HG02840 (cell line): ENCODE measurements around the gene MEF2B.
"Not testable (repeated sequence)": the region's sequence is repeated elsewhere in the genome, so short reads cannot be mapped to it uniquely, and the experiment has no call there.

Experiments used
- ATAC-seq: cut with Tn5 transposase; IDR thresholded peaks from one replicate; pipeline ENCODE4 v1.9.1; 2021; ENCODE audit warnings: mild to moderate bottlenecking, moderate library complexity, moderate number of reproducible peaks; ENCODE audit not compliant: unreplicated experiment, low FRiP score

MEF2B gene

DNA sequence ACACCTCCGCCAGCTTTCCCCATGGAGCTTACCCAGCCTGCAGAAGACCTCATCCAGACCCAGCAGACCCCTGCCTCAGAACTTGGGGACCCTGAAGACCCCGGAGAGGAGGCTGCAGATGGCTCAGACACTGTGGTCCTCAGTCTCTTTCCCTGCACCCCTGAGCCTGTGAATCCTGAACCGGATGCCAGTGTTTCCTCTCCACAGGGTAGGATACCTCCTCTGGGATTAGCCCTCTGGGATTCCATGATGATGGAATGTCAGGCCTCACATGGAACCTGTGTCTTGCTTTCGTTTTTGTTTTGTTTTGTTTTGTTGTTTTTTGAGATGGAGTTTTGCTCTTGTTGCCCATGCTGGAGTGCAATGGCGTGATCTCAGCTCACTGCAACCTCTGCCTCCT, 23.9 kb upstream of the MEF2B start:
- no peak for ATAC-seq

DNA sequence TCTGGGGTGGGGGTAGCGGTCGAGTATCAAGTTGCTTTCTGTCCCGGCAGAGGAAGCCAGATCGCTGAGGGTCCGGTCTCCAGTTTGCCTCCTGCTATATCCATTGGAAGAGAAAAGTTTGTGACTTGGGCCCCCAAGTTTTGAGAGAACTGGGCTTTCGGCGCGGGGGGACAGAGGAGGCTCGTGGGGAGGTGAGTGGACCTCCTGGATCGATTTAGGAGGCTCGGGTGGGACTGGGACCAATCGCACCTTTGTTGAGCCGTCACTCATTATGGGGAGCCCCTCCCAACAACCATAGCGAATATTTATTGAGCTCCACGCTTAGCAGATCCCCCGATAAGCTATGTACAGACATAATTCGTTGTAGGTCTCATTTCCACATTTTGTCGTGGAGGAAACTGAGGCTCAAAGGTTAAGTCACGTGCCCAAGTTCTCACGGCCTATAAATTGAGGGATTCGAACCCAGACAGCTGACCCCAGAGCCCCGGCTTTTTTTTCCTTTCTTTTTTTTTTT, 22.9 kb upstream of the MEF2B start:
- ATAC-seq: no peak

DNA sequence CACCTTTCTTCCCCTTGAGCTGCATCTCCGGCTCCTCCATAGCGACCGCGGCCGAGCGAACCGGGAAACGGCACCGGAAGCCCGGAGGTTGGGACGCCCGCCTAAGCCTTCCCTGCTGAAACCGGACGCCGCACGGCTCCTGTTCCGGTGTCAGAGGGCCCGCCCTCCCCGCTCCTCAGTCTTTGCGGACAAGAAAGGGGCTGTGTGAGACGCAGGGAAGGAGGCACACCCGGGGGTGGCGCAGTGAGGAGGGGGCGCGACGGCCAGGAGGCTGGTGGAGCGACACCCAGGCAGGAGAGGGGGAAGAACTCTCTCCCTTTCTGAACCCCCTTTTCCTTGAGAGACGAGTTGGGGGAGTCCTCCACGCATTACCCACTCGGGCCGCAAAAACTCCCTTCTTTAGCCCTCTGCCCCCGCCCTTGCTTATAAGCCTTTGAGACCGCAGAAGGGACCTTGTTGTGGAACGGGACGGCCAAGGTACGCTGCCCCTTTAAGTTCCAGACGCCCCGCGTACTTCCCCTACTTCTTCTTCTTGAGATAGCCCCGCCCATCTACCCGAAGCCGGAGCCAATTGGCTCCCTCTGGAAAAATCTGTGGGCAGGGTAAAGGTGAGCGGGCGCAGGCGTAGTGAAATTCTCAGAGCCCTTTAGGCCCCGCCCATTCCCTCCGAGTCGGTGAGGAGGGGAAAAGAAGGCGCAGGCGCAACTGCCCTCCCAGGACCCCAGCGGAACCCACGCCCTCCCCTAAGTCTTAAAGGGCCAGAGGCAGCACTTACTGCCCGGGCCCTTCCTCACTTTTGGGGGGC, 22.2 kb upstream of the MEF2B start, which contains the start of the genes BORCS8 and RFXANK:
BORCS8 (minus strand) TSS at position 75 of the 805 bp plus-strand sequence; CDS start at position 40, 35 bp downstream.
RFXANK (plus strand) TSS at position 181 of the 805 bp plus-strand sequence. CDS start 1,689 bp downstream, outside the sequence.
- peak; percentile 80 for ATAC-seq

DNA sequence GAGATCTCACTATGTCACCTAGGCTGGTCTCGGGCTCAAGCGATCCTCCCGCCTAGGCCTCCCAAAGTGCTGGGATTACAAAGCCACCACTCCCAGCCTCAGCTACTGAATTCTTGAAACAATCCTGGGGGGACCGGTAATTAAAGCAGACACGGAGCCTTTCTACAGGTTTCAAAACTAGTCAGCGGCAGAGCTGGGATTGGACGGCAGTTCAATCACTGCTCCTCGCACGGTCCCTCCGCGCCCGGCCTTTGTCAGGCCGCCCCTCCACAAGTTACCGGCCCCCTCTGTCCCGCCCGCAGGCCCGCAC, 21.7 kb upstream of the MEF2B start:
- peak; percentile 13 for ATAC-seq

DNA sequence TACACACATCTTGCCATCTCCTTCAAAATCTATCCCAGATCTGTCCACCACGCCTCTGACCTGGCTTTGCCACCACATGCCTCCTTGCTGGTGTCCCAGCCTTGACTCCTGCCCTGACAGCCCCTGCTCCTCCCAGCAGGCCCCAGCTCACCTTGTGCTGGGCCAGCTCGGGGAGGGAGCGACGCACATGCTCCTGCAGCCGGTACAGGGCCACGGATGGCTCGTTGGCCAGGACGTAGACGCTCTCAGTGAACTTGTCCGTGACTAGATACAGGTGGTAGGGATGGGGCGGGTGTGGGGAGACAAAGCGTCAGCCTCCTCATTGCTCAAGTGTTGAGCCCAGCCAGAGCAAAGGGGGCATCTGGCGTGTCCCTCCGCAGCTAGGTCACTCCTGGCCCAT, 16.7 kb upstream of the MEF2B start:
- no peak for ATAC-seq

DNA sequence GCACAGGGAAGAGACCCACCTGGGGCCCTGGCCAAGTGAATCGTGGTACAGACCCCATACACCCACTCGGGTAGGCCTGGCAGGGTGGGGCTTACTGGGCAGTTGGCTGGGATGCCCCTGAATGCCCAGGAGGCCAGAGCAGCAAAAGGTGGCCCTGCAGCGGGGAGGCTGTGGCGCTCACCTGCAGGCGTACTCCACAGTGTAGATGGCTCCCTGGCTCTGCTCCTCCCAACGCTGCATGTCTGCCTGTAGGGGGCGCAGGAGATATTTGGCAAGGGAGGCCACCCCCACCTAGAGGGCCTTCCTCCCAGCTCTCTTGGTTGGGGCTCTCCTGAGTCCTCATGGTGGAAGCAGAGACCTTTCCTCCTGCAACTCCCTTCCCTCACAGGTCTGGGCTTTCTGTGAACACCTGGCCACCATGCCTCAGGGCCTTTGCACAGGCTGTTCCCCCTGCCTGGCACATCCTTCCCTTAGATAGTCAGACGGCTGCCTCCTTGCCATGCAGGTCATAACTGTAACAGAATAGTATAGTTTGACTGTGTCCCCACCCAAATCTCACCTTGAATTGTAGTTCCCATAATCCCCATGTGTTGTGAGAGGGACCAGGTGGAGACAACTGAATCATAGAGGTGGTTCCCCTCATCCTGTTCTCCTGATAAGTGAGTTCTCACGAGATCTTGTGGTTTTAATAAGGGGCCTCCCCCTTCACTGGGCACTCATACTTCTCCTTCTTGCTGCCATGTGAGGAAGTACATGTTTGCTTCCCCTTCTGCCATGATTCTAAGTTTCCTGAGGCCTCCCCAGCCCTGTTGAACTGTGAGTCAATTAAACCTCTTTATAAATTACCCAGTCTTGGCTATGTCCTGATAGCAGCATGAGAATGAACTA, 16.0 kb upstream of the MEF2B start:
- no peak for ATAC-seq

DNA sequence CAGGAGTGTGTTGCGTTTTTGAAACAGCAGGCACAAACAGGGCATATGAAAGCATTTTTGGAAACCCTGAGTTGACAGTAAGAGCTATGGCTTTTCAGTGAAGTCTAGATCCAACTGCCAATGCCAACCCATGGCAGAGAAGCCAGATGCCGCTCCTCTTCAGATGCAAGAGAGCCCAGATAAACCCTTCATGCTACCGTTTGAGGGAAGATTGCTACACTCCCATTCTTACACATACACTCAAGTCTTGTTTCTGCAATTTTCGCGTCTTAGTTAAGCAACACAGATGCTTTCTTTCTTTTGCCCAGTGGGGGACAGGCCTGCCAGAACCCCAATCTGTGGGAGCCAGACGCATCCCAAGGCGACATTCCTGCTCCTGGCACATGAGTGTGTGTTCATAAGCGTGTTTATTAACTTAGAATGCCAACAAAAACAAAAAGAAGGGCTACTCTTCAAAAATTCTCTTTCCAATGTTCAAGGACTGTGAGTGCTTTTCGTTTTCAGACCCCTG, 11.5 kb upstream of the MEF2B start:
- ATAC-seq: no peak

DNA sequence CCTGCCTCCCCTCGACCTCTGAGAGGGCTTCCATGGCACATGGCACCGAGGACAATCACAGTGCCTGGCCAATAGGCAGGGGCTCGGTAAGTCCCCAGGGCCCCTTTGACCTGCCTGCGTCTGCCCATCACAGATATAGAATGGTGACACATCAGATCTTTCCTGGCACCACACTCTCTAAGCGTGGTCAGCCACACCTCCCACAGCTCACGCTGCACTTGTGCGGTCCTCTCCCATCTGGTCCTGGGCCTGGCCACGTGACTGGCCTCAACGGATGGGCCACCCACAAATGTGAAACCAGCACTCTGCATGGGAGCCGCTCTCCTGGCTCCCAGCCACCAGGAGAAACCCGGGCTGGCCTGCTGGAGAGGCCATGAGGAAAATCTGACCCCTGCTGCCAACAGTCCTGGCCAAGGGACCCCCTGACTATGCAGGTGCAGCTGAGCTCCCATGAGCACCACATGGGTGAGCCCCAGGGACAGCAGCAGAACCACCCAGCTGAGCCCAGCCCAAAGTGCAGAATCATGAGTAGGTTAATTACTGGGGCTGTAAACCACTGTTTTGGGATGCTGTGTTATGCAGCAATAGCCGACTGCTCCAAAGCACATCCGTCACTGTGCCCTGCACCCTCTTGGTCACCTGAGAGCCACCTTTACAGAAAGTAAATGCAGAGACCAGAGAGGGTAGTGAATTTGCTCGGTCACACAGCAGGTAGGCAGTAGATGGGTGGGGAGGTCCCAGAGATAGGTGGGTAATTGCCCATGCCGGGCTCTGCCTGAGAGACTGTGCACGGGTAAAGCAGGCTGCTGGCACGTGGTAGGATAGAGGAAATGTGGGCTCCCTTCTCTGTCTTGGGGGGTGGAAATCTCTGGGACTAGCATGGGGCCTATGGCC, 9.7 kb upstream of the MEF2B start:
- ATAC-seq: no peak

DNA sequence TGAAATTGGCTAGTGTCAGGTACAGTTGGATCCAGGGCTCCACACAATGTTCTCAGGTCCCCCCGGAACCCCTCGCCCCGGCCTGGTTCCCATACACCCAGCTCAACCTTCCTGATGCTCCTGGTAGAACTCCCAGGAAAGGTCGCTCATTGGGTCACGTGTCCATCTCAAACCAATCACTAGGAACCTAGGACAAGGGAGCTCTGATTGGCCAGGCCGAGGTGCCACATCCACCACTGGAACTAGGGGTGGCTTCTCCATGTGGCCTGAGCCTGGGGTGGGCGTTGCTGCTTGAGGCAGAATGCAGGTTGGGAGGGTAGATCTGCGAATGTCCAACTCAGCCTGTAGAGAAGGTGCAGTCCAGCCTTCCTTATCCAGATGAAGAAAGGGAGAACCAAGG, 6.9 kb upstream of the MEF2B start:
- no peak for ATAC-seq

DNA sequence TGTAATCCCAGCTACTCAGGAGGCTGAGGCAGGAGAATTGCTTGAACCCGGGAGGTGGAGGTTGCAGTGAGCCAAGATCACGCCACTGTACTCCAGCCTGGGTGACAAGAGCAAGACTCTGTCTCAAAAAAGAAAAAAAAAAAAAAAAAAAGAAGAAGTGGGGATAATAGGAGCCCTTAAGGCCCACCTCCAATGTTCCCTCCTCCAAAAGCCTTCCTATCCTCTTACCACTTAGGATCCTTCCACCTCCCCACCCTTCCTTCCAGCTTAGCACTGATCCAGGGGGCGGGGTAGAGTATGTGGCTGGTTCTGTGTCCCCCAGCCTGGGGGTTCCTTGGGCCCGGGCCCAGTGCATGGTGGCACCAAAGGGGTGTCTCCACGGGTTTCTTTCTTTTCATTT, 3.2 kb upstream of the MEF2B start:
- not testable (repeated sequence) for ATAC-seq

DNA sequence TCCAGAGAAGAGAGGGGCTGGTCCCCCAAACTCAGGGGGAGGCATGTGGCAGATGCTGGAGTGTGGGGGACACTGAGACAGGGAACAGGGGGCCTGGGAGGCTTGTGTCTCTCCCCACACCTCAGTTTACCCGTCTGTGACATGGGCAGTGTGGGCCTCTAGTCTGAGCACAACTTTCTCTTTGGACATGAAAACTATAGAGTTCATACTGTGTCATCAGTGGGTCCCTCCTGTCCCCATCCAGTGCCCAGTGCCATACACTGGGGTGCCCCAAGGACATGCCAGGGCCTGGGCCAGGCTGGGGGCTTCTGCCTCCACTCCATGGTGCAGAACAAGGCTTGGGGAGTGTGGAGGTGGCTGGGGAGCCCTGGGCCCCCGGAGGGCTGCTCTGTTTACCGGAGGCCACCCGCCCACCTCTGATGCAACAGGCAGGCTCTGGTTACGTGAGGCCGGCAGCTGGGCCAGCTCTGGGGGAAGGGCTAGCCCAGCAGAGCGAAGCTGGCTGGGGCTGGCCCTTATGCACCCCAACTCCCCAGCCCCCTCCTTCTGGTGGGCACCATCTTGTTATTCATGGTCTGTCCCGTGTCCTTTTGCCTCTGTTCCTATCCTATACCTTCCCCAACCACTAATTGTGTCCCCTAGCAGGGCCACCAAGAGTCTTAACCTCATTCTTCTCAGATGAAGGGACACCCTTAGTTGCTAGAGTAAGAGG, 1.9 kb upstream of the MEF2B start:
- ATAC-seq: no peak

DNA sequence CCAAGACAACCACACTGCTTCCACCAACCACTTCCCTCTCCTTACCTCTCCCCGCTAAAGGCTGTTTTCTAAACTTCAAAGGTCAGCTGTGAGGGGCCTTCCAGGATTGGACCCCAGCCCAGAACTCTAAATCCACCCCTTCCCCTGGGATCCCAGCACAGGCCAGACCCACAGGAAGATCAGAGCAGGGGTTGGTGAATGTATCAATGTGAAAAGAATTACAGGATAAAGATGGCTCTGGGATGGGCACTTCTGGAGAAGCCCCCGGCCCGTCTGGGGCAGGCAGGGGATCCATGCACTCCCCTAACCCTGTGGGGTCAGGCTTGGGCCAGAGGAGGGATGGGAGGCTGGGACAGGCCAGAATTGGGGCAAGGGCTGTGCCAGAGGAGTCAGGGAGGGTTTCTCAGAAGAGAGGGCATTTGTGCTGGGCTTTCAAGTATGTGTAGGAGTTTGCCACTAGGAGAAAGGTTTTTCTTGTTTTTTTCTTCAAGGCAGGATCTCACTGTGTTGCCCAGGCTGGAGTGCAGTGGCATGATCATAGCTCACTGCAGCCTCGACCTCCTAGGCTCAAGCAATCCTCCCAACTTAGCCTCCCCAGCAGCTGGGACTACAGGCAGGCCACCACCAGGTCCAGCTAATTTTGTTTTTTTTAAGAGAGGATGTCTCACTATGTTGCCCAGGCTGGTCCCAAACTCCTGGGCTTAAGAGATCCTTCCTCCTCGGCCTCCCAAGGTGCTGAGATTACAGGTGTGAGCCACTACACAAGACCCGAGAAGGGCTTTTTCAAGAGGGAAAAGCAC, 1.0 kb upstream of the MEF2B start:
- ATAC-seq: no peak

DNA sequence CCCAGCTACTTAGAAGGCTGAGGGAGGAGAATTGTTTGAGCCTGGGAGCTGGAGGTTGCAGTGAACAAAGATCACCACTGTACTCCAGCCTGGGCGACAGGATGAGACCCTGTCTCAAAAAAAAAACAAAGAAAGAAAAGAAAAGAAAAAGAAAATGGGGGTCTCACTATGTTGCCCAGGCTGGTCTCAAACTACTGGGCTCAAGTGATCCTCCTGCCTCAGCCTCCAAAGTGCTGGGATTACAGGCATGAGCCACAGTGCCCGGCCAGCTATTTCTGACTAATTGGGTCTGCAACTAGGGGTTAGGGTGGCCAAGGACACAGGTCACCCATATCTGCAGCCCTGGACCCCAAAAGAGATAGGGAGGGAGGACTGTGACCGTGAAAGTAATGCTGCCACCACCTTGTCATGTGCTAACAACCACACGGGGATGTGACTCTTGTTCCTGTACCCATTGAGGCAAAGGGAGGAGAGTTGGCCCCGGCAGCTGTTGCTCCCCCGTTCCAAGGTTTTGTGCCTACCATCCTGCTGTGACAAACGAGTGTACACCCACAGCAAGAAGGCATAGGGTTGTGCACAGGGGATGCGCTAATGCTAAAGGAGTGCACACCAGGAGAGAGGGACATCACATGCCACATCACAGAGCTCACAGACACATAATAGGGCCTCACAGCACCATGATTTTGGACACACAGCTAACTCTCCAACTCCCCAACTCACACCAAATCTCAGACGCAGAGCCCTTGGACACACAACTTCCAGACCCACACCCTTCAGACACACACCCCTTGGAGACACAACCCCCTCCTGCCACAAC, 619 bp downstream of the MEF2B start:
- no peak for ATAC-seq

DNA sequence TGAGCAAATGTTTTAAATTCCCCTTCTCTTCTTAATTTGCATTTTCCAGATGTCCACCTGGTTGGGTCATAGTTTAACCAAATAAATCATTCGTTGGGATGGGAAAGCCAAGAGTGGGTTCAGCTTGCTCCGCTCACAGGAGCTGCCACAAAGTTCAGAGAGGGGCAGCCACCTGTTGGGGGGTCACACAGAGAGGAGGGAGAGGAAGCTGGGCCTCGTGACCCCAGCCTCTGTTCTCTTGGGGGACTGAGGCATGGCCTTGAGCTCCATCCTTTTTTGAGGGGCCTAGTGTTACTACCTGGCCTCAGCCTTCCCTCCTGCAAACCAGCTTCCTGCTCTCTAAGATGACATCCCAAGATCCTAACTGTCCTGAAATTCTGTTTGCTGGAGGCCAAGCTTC, 2.5 kb downstream of the MEF2B start:
- ATAC-seq: no peak

DNA sequence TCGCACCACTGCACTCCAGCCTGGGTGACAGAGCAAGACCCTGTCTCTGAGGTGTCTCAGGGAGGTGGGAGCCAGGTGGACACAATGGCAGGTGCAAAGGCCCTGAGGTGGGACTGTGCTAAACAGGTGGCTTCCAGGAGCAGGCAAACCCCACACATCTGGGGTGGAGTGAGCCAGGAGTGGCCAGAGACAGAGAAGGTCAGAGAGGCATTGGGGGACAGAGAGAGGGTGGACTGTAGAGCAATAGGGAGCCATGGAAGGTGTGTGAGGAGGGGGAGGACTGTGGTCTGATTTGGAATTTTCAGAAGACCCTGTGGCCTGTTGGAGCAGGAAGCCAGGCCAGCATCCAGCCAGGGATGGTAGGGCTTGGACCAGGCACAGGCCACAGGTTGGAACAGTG, 4.7 kb downstream of the MEF2B start:
- ATAC-seq: no peak

DNA sequence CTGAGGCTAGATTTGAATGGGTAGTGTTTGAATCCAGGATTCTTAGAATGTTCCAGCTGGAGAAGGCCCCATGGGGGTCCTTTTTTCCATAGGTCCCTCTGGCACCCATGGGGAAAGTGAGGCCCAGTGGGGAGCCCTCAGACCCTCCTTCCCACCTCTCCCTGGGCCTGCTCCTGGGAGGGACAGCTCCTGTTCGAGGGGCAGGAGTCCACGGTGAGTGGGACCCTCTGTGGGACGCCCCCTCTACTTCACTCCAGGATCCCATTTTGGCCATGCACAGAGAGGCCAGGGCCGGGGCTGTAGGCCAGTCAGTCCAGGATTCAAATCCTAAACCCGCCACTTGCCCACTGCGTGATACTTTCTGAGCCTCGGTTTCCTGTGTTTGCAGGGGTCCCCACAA, 7.6 kb downstream of the MEF2B start:
- ATAC-seq: no peak

DNA sequence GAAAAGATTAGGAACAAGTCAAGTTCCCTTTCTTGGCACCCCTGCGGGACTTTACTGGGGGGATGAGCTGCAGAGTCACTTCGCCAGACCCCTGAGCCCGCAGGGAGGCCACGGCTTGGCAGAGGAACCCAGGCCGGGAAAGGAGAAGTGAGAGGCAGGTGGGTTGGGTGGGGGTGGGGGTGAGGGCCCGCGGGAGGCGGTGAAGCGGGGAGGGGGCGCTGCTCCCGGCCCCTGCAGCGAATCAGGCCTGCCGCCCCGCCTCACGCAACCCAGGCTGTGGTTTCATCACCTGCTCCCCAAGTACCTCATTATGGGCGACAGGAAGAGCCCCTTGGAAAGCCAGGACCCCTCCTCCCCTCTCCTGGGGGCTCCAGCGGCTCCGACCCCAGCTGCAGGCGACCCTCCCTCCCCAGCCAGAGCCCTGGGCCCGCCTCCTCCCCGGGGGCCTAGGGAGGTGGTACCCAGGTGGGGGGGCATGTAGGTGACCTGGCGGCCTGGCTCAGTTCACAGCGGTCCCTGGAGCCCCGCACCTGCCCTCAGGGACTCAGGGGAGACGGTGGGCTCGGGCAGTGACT, 9.5 kb downstream of the MEF2B start:
- no peak for ATAC-seq

DNA sequence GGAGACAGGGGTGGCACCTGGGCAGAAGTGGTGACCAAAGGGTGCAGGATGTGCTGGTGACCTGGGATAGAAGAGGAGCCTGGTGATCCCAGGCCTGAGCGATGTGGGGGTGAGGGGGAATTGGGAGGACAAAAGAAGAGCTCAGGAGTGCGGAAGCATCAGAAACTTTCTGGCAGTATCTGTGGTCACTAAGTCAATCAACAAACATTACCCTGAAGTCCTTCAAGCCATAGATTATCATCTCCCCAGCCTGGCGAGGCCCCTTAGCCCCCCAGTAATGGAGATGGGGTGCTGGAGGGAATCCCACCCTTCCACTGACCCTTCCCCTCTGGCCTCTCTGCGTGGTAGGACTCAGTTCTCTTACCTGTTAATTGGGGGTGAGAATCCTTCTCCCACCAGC, 10.5 kb downstream of the MEF2B start:
- no peak for ATAC-seq
